Endothelial cell of umbilical vein (primary cell): Measurements from ENCODE around the gene ECT2. TPM values are rescaled to one million over a fixed set of nuclear protein-coding genes. Genes with fewer than 3 reads are reported as not detected.

ENCODE experiments used
- BruUV-seq: library from RNA; stranded (reverse); fragments of 400-500 nt; replicated peaks from 2 replicates; lab custom pipeline; 2021; lab: Mats Ljungman, UMichigan
- CTCF ChIA-PET: fragments of 300-600, 350-600 bp; sonication (Branson Sonifier 250); formaldehyde crosslinking; loops from one replicate; lab custom pipeline; 2021; ENCODE audit warnings: antibody characterized with exemption, inconsistent platforms; lab: Charles Lee
- POLR2A ChIA-PET: fragments of 300-600, 350-600 bp; sonication (Branson Sonifier 250); formaldehyde crosslinking; loops from one replicate; lab custom pipeline; 2021; ENCODE audit warnings: antibody characterized with exemption, inconsistent platforms; lab: Charles Lee
- DNase-seq: peaks from one replicate; pipeline ENCODE4 v3.0.0-alpha.2; 2011; ENCODE audit warnings: low read depth, low spot score
- FAIRE-seq: peaks from 2 replicates; lab custom pipeline; 2011; peaks lifted over from hg19 to GRCh38; lab: Jason Lieb, UNC
- H2AFZ ChIP-seq: 2 replicates; pipeline ENCODE4 v1.6.0; 2012; ENCODE audit warnings: low read depth, low read length, control low read depth, inconsistent platforms
- H3K27ac ChIP-seq: 2 replicates; pipeline ENCODE4 v1.5.1; 2011; ENCODE audit warnings: low read depth, mild to moderate bottlenecking, control low read depth, low read length, moderate library complexity; ENCODE audit not compliant: insufficient read depth
- H3K27me3 ChIP-seq, 2 experiments: 2 replicates each; pipeline versions ENCODE4 v1.6.0 to v1.6.1; 2011; ENCODE audit warnings: low read length in 2 of 2, mixed read lengths in 1 of 2; ENCODE audit not compliant: control insufficient read depth in 2 of 2, insufficient read depth in 2 of 2
- H3K36me3 ChIP-seq, 2 experiments: 2 replicates in 1 of 2; 3 replicates in 1 of 2; pipeline ENCODE4 v1.5.1; 2011; ENCODE audit warnings: low read length in 2 of 2, mild to moderate bottlenecking in 1 of 2, moderate library complexity in 1 of 2; ENCODE audit not compliant: control insufficient read depth in 2 of 2, insufficient read depth in 2 of 2; ENCODE audit errors: extremely low read depth in 1 of 2
- H3K4me1 ChIP-seq: 3 replicates; pipeline ENCODE4 v1.5.1; 2011; ENCODE audit warnings: mild to moderate bottlenecking, low read length; ENCODE audit not compliant: control insufficient read depth, insufficient read depth; ENCODE audit errors: extremely low read depth
- H3K4me2 ChIP-seq: 2 replicates; pipeline ENCODE4 v1.6.1; 2011; ENCODE audit warnings: low read length, control low read depth, mixed read lengths; ENCODE audit not compliant: insufficient read depth
- H3K4me3 ChIP-seq, 3 experiments: fragments of 200-600 bp in 1 of 3; sonication (generic), shearing (Covaris generic) in 1 of 3; replicated peaks in 1 of 3; 2 replicates each; pipeline ENCODE4 v1.5.1; 2011 to 2016; ENCODE audit warnings: control low read depth in 3 of 3, low read length in 3 of 3, mild to moderate bottlenecking in 2 of 3, inconsistent platforms in 1 of 3, low read depth in 1 of 3, moderate library complexity in 1 of 3; ENCODE audit not compliant: insufficient read depth in 1 of 3
- H3K79me2 ChIP-seq: 2 replicates; pipeline ENCODE4 v1.6.0; 2012; ENCODE audit warnings: low read length, inconsistent platforms; ENCODE audit not compliant: control insufficient read depth, insufficient read depth
- H3K9ac ChIP-seq: replicated peaks from 2 replicates; pipeline ENCODE3; 2011; ENCODE audit warnings: low read length, control low read depth; ENCODE audit not compliant: insufficient read depth; ENCODE audit errors: extremely low read depth
- H3K9me1 ChIP-seq: replicated peaks from 3 replicates; pipeline ENCODE4 v1.6.0; 2011; ENCODE audit warnings: mild to moderate bottlenecking, low read length; ENCODE audit not compliant: control insufficient read depth, insufficient read depth; ENCODE audit errors: extremely low read depth
- H3K9me3 ChIP-seq: replicated peaks from 2 replicates; pipeline ENCODE4 v1.5.1; 2012; ENCODE audit warnings: low read length, inconsistent platforms; ENCODE audit not compliant: control insufficient read depth, insufficient read depth
- H4K20me1 ChIP-seq: replicated peaks from 2 replicates; pipeline ENCODE3; 2011; ENCODE audit warnings: mild to moderate bottlenecking, low read length; ENCODE audit not compliant: control insufficient read depth, insufficient read depth; ENCODE audit errors: extremely low read depth
- EZH2 ChIP-seq: IDR thresholded peaks from 2 replicates; pipeline ENCODE4 v1.6.1; 2012; ENCODE audit warnings: borderline replicate concordance, low read depth, mild to moderate bottlenecking, moderate library complexity, low read length, inconsistent platforms; ENCODE audit not compliant: severe bottlenecking
- FOS ChIP-seq: IDR thresholded peaks from 2 replicates; pipeline ENCODE4 v1.6.1; 2011; ENCODE audit warnings: mild to moderate bottlenecking, low read length, moderate library complexity, borderline replicate concordance; ENCODE audit not compliant: insufficient read depth
- GATA2 ChIP-seq: IDR thresholded peaks from 2 replicates; pipeline ENCODE4 v1.7.0; 2011; ENCODE audit warnings: low read depth, mild to moderate bottlenecking, moderate library complexity, mixed read lengths, low read length; ENCODE audit not compliant: insufficient read length, insufficient read depth
- JUN ChIP-seq: IDR thresholded peaks from 2 replicates; pipeline ENCODE4 v1.6.1; 2011; ENCODE audit warnings: borderline replicate concordance, low read depth; ENCODE audit not compliant: insufficient read length, insufficient read depth
- POLR2A ChIP-seq: IDR thresholded peaks from 2 replicates; pipeline ENCODE4 v1.6.1; 2012; ENCODE audit warnings: low read depth, mild to moderate bottlenecking, control low read depth, low read length
- POLR2AphosphoS5 ChIP-seq: IDR thresholded peaks from 2 replicates; pipeline ENCODE4 v1.6.1; 2012; ENCODE audit warnings: low read depth, mild to moderate bottlenecking, control low read depth, low read length, moderate library complexity; ENCODE audit not compliant: insufficient read depth
- dilution Hi-C: fragments of 300-500 bp; cut with MboI; formaldehyde crosslinking; loops from one replicate; pipeline ENCODE4 v1.15.0; 2019; ENCODE audit warnings: low sequenced_read_pairs; ENCODE audit not compliant: extremely low pct_ligation_motif_present
- intact Hi-C: fragments of 100-400 bp; cut with micrococcal nuclease; formaldehyde crosslinking; loops from one replicate; pipeline ENCODE4 v1.10.0; 2022
- polyA plus RNA-seq, 4 experiments: library from polyadenylated mRNA; depleted of rRNA in 3 of 4; stranded (reverse) in 3 of 4; unstranded in 1 of 4; fragments of >200 nt; gene quantifications; 2 replicates each; pipeline versions ENCODE4 v1.2.1 to v1.2.3, GENCODE V29; 2011 to 2012; ENCODE audit warnings: missing spikeins in 1 of 4
- total RNA-seq: library from RNA; stranded (reverse); gene quantifications from 2 replicates; pipeline ENCODE4 v1.2.3, GENCODE V29; 2021
- TF ChIP-seq, protein P1 (sequence below): IDR thresholded peaks from 2 replicates; pipeline ENCODE4 v1.6.1; 2011; ENCODE audit not compliant: insufficient read depth, insufficient read length
- TF ChIP-seq, protein P2 (sequence below), 2 donors: IDR thresholded peaks; 1 replicate in 1 of 2; 2 replicates in 1 of 2; pipeline ENCODE4 v1.5.1; 2011; ENCODE audit warnings: low read length in 2 of 2, mild to moderate bottlenecking in 2 of 2, moderate library complexity in 2 of 2, control low read depth in 1 of 2, inconsistent platforms in 1 of 2, low read depth in 1 of 2; ENCODE audit not compliant: insufficient read depth in 1 of 2; ENCODE audit errors: extremely low read depth in 1 of 2

The ECT2 gene
- total and polyA plus RNA-seq, 2 donors (not counting 3 experiments of a cell fraction or from before 2014, with no cell fraction given): 10.3 to 47.5 TPM

DNA sequence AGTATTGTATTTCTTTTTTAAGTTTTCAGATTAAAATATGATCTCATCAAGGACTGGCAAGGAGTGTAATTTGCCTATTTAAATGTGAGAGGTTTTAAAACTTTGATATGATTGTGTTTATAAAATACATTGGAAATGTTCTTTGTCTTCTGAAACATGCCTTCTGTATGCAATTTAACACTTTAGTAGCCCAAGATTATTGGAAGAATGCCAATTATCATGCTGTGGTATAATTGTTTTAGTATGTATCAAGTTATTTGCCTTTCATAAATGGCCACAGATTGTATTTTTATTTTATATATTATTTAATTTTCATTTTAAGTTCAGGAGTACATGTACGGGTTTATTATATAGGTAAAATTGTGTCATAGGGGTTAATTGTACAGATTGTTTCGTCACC lies 31.7 kb downstream of the ECT2 start:
- Histone ChIP-seq H4K20me1 (no peaks in the 10 kb centered on the region), H3K9me1 (no peaks in the 10 kb centered on the region), H3K27me3 (no peaks in the 10 kb centered on the region), H3K9ac (no peak overlapping the region), H3K27ac (no peak overlapping the region), H3K4me2 (no peak overlapping the region), H3K4me3 (no peak overlapping the region), H3K9me3 (no peaks in the 10 kb centered on the region), H3K79me2 (no peaks in the 10 kb centered on the region), H3K4me1 (no peaks in the 10 kb centered on the region), H2AFZ (no peak overlapping the region), H3K36me3 (peaks cover 0 to 5% of the 10 kb centered on the region in 2 experiments)
- no TSS peak for BruUV-seq
- dilution Hi-C loops (no loop called here), intact Hi-C loops (no loop called here)
- no peak for FAIRE-seq
- POLR2A ChIA-PET: no interaction called here
- TF ChIP-seq POLR2A: no peak
- TF ChIP-seq, protein P1, sequence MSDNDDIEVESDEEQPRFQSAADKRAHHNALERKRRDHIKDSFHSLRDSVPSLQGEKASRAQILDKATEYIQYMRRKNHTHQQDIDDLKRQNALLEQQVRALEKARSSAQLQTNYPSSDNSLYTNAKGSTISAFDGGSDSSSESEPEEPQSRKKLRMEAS: no peak
- TF ChIP-seq GATA2: no peak
- TF ChIP-seq, protein P2, sequence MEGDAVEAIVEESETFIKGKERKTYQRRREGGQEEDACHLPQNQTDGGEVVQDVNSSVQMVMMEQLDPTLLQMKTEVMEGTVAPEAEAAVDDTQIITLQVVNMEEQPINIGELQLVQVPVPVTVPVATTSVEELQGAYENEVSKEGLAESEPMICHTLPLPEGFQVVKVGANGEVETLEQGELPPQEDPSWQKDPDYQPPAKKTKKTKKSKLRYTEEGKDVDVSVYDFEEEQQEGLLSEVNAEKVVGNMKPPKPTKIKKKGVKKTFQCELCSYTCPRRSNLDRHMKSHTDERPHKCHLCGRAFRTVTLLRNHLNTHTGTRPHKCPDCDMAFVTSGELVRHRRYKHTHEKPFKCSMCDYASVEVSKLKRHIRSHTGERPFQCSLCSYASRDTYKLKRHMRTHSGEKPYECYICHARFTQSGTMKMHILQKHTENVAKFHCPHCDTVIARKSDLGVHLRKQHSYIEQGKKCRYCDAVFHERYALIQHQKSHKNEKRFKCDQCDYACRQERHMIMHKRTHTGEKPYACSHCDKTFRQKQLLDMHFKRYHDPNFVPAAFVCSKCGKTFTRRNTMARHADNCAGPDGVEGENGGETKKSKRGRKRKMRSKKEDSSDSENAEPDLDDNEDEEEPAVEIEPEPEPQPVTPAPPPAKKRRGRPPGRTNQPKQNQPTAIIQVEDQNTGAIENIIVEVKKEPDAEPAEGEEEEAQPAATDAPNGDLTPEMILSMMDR (IDR thresholded peaks at IDR 0.05; ENCODE audit: extremely low read depth in 1 of 2, insufficient read depth in 1 of 2, low read depth in 1 of 2, low read length in 2 of 2): no peak
- no peak for TF ChIP-seq JUN
- no peak for TF ChIP-seq EZH2
- no peak for TF ChIP-seq POLR2AphosphoS5
- TF ChIP-seq FOS: no peak
- CTCF ChIA-PET: no interaction called here
- no peak for DNase-seq
